GM21619 (cell line): Measurements from ENCODE around the gene FOXA3.

ENCODE experiments used
- ATAC-seq: cut with Tn5 transposase; IDR thresholded peaks from one replicate; pipeline ENCODE4 v1.9.1; 2021; ENCODE audit not compliant: unreplicated experiment

FOXA3 gene

DNA sequence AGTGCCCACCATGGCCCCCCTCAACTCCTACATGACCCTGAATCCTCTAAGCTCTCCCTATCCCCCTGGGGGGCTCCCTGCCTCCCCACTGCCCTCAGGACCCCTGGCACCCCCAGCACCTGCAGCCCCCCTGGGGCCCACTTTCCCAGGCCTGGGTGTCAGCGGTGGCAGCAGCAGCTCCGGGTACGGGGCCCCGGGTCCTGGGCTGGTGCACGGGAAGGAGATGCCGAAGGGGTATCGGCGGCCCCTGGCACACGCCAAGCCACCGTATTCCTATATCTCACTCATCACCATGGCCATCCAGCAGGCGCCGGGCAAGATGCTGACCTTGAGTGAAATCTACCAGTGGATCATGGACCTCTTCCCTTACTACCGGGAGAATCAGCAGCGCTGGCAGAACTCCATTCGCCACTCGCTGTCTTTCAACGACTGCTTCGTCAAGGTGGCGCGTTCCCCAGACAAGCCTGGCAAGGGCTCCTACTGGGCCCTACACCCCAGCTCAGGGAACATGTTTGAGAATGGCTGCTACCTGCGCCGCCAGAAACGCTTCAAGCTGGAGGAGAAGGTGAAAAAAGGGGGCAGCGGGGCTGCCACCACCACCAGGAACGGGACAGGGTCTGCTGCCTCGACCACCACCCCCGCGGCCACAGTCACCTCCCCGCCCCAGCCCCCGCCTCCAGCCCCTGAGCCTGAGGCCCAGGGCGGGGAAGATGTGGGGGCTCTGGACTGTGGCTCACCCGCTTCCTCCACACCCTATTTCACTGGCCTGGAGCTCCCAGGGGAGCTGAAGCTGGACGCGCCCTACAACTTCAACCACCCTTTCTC is 8.2 kb downstream of the FOXA3 start:
- ATAC-seq: no peak

GRCh38 chr19:45873219-45873772 is 9.2 kb downstream of the FOXA3 start:
- ATAC-seq: no peak

- no peak for ATAC-seq
These were observed 10.5 kb downstream of the FOXA3 start for GRCh38 chr19:45874620-45874966.

- ATAC-seq: no peak
These were observed 12.0 kb downstream of the FOXA3 start for GRCh38 chr19:45876161-45876410.

DNA sequence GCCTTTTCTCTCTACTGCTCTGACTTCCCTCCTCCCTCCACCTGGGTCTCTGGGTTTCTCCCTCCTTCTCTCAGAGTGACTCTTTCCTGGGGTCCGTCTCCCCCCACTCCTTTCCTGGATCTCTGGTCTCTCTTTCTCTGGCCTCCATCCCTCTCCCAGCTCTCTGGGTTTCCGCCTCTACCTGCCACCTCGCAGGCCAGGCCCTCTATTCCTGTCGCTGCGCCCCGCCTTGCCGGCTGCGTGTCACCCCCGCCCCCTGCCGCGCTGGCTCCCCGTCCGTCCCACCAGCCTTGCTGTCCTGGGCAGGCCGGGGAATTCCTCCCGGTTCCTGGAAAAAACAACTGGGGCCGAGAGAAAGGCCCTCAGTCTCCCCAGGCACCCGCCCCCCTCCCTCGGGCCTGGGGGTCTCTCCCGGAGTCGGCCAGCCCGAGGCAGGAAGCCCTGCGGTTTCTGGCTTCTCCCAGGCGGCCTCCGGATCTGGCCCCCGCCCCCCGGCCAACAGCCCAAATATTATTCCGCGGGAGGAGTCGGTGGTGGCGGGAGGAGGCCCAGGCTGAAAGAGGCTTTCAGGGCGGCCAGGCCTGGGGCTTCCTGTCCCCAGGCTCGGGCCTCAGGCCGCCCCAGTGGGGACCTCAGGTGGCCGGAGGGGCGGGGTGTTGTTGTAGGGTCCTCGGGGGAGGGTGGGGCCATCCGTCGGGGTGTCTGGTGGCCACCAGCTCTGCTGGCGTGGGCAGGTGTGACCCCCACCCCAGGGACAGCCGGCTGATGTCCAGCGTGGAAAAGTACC is 12.5 kb downstream of the FOXA3 start:
- ATAC-seq: no peak

DNA sequence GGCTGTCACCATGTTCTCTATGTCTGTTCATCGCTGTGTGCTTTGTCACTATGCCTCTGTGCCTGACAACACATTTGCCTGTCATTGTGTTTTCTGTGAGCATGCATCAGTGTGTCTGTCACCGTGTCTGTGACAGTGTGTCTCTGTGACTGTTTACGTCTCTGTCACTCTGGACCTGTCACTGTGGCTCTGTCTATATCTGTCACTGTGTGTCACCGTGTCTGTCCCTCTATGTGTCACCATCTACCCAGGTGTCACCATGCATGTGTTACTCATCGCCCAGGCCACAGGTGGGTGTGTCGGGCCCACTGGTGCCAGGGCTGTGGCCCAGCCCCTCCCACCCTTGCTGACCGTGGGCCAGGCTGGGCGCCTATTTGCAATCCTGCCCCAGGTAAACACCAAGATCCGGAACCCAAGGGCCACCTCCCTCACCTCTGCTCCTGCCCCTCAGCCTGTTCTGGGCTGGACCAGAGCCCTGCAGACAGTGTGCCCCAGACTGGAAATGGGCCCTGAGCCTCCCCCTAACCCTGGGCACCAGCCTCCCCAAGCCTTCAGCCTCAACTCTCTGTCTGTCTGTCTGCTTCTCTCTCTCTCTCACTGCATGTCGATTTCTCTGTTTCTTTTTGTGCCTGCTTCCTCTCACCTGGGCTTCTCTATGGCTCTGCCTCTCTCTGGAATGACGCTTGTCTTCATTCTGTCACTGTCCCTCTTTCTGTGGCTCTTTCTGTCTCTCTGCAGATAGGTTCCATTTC is 14.1 kb downstream of the FOXA3 start:
- no peak for ATAC-seq

DNA sequence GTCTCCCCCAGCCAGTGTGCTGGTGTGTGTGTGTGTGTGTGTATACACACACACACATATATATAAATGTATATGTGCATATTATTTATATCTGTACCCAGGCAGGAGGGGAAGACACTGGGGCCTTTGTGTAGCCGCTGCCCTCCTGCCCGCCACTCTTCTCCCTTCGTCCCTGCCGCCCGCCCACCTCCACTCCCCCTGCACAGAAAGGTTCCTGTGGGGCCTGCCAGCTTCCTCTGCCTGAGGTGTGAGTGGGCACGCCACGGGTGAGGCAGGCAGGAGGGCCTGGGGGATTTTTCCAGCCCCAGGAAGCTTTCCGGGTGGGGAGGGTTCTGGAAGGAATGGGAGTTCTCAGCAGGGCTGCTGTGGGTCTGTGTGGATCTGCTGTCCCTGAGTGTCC is 14.9 kb downstream of the FOXA3 start:
- no peak for ATAC-seq

DNA sequence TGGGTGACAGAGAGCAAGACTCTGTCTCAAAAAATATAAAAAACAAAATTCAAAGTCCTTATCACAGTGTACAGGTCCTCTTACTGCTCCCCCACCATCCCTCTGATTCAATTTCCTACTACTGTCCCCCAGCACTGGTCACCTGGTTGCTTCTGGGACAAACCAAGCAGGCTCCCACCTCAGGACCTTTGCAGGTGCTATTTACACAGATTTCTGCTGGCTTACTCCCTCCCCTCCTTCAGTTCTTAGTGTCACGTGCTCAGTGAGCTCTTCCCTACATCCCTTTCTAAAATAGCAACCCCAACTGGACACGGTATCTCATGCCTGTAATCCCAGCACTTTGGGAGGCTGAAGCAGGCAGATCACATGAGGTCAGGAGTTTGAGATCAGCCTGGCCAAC is 15.8 kb downstream of the FOXA3 start:
- ATAC-seq: no peak

- no peak for ATAC-seq
These were observed 17.2 kb downstream of the FOXA3 start for GRCh38 chr19:45881082-45881908.

DNA sequence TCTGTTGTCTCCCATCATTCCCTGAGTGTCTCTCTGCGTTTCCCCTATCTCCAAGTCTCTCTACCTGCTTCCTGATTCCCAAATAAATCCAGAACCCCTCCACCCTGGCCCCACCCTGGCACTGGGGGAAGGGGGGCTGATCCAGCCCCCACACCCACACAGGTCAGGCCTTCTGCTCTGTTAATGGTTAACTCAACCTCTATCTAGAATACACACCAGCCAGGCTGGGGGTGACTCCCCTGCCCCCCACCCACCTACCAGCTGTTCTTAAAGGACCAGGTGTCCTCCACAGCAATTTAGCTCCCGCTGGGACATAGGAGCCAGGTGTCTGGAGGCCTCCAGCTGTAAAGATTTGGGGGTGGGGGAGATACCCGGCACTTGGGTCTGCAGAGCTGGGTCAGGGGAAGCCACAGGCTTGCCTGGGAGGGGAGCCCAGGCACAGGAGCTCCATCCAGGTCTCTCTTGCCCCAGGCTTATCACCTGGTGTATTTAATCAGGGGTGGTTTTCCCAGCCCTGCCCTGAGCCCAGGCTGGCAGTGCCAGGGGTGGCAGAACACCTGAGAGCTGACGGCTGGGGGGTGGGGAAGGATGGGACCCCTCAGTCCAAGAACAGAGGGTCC is 17.9 kb downstream of the FOXA3 start:
- ATAC-seq: no peak

DNA sequence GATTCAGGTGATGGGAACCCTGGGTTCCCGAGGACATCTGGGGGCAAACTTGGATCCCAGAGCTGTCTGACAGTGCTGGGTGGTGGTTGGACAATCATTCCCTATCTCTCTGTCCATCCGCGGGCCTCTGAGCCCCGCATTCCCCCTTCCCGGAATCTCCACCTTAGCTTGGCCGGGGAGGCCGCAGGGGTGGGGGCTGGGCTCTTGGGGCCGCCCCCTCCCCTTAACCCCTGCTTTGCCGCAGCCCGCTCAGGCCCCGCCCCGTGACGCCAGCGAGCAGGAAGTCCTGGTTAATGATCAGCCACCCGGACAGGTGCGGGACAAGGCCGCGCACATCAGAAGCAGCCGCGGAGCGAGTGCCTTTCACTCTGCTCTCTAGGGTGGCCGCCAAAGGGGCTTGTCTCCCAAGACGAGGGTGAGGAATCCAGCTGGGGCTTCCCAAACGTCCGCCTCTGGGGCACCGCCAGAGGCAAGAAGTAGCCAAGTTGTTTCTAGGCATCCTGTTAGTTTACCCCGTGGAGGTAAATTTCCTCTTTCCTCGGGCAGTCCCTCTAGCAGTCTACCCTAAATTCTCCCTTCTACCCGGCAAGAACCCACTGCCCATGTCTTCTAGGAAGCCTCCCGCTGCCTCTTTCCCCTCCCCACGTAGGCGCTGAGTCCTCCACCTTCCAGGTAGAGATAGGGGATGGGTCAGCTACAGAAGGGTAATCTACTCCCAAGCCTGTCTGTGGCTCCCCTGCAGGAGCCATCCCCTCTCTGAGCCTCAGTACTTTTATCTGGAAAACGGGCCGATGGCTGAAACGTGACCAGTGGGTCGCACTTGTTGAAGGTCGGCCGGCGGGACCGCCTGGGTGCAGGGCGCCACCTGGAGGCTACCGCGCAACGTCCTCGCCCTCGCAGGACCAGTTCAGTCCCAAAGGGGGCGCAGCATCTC is 18.8 kb downstream of the FOXA3 start:
- no peak for ATAC-seq

- no peak for ATAC-seq
These were observed 19.4 kb downstream of the FOXA3 start for GRCh38 chr19:45883586-45883880.

DNA sequence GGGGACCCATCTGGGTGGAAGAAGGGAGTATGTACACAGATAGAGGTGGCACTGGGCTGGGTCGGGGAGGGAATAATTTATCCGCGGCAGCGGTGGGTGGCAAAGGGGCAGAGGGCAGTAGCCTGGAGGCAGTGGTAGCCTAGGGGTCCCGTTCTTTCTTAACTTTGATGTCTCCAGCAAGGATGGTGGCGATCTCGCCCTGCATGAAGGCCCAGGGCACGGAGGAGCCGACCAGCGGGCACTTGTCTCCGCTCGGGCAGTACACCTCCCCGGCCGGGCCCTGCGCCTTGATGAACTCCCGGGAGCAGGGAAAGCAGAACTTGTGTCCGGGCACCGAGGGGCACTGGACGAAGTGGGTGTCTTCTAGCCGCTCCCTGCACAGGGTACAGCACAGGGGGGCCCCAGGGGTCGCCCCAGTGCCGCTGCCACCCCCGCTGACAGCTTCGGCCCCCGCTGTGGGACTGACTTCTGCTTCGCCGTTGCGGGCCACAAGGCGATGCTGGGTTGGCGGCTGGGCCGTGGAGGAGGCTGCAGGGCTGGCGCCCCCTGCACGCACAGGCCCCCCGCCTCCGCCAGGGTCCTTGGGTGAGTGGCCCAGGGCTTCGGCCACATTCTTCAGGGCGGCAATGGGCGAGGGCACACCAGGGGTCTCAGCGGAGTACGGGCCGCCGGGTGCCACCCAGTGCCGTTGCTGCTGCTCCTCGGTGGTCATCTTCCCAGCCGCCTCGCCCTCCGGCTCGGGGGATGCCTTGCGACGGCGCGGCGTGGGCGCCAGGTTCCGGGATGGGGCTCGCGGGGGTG is 20.0 kb downstream of the FOXA3 start:
- ATAC-seq: no peak

DNA sequence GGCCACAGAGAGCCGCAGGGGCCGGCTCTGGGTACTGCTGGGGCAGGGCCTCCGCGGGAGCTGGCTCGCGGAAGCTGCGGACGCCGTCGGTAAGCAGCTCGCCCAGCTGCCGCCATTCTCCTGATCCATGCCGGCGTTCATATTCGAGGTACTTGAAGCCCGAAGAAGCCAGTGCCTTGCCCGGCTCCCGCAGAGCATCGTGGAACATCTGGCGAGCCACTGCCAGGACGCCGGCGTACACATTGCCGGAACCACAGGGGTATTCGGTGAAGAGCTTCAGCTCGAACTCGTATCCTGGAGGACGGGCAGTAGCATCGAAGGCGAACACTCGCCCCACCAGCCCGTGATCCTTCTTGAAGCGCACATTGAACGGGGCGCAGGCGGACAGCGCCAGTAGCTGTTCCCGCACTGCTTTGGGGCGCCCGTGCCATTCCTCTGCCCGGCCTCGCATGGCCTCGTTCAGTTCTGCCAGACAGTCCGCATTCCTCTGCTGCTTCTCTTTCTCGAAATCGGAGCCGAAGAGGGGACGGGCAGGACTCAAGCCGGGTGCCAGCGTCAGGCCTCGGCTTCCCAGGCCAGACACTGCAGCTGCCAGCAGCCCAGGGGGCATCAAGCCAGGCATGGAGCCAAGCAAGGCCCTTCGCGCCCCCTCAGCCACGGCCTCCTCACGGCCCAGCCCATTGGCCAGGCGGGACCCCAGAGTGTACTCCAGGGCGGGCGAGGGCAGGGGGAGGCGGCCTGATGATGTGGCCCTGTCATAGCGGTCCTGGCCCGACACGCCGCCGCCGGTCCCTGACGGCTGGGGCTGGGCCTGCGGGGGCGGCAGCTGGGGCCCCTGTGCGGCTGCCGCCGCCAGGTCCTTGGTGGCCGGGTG is 20.8 kb downstream of the FOXA3 start:
- no peak for ATAC-seq

- peak; percentile 37 for ATAC-seq
These were observed 21.7 kb downstream of the FOXA3 start, which contains the start of gene IRF2BP1 for GRCh38 chr19:45885556-45886426. Gene IRF2BP1, minus strand, starts transcription at chr19:45886141. Its CDS starts 367 bp downstream, at chr19:45885774.

- peak; percentile 39 for ATAC-seq
These were observed 22.5 kb downstream of the FOXA3 start for GRCh38 chr19:45886427-45887199.
